Activated naive CD4-positive, alpha-beta T cell treated with Interleukin-2 at 50 U/mL for 16 hours (primary cell): ENCODE data around the gene SVOP.
A peak's percentile ranks its signal among the peaks of the same experiment; 100 is the strongest.
"Not testable (repeated sequence)": the region's sequence is repeated elsewhere in the genome, so short reads cannot be mapped to it uniquely, and the experiment has no call there.

ENCODE experiments used
- DNase-seq: peaks from one replicate; pipeline ENCODE4 v3.0.0-alpha.2; 2020

SVOP gene

DNA sequence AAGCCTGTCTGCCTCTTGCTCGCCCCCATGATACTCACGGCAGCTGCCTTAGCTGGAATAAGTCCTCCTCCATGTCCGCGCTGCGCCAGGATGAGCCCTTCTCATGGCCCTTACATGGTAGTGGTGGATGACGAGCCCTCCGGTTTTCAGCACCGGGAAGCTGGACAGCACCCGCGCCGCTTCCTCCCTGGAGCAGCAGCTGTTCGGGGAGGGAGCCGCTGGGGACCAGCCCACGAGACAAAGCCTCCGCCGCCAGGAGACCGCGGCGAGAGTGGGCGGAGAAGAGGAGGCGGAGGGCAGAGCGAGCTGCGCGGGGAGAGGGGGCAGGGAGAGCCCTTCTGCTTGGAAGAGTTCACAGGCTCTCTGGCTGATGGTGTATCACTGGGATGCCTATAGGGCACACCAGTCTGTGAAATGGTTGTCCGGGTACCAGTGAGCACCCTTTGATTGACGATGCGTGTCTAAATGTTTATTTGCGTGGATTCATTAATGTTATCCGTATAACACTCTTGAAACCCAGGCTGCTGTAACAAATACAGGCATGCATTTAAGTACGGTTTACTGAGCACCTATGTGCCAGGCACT lies at the start of gene SVOP:
Gene SVOP (minus strand): TSS at position 273 of the 585 bp plus-strand sequence. CDS start 200 bp downstream, at position 73.
- DNase-seq = peak; percentile 13

GRCh38 chr12:109069307-109070271 lies 48.7 kb upstream of the SVOP start:
- no peak for DNase-seq

DNA sequence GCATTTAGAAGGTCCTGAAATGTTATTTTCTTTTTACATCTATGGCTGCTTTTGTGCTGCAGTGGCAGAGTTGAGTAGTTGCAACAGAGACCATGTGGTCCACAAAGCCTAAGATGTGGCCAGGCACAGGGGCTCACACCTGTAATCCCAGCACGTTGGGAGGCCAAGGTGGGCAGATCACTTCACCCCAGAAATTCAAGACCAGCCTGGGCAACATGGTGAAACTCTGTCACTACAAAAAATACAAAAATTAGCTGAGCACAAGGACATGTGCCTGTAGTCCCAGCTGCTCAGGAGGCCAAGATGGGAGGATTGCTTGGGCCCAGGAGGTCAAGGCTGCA lies 45.0 kb upstream of the SVOP start:
- DNase-seq = no peak

- no peak for DNase-seq
Observed at GRCh38 chr12:109065154-109065852, 44.4 kb upstream of the SVOP start.

GRCh38 chr12:109064143-109064542 lies 43.3 kb upstream of the SVOP start:
- no peak for DNase-seq

- DNase-seq = no peak
Observed at GRCh38 chr12:109058773-109059172, 37.9 kb upstream of the SVOP start.

- no peak for DNase-seq
Observed at GRCh38 chr12:109057376-109057775, 36.5 kb upstream of the SVOP start.

DNA sequence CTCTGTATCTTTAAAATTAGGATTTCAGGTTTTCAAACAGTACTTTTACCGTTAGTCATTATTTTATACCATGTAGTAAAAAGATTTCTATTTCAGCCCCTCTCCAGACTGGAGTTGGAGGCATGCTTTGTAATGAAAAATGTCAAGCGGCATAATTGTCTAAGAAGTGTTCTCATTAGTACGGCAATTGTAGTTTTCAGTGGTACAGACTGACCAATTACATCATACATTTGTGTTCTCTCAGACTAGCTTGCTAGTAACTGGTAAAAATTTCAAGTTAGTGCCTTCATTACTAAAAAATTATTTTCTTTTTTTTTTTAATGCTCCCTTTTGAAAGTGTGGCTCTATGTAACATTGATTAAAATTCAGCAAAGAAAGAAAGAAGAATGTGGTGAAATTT lies 36.0 kb upstream of the SVOP start:
- DNase-seq = no peak

DNA sequence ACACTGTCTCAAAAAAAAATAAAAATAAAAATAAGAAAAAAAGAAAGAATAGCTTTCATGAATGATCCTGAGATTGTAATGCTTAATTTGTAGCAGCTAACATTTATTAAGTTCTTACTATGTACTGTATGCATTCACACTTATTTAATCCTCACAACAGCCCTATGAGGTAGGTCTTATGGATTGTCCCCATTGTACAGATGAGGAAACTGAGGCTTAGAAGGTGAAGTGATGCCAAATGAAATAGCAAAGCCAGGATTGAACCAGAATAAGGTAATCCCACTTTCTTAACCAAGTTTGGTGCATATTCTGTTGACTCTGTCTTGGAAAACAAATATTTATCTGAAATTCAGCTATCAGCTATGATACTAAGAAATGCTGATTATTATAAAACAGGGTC lies 33.7 kb upstream of the SVOP start:
- DNase-seq = no peak

DNA sequence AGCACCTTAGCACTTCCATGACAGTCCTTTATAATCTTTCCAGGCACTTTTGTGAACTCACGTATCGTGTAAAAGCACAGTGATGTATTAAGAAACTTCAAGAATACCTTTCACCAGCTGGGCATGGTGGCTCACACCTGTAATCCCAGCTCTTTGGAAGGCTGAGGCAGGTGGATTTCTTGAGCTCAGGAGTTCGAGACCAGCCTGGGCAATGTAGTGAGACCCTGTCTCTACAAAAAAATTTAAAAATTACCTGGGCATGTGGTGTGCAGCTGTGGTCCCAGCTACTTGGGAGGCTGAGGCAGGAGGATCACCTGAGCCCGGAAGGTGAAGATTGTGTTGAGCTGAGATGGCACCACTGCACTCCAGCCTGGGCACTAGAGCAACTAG lies 33.3 kb upstream of the SVOP start:
- not testable (repeated sequence) for DNase-seq

DNA sequence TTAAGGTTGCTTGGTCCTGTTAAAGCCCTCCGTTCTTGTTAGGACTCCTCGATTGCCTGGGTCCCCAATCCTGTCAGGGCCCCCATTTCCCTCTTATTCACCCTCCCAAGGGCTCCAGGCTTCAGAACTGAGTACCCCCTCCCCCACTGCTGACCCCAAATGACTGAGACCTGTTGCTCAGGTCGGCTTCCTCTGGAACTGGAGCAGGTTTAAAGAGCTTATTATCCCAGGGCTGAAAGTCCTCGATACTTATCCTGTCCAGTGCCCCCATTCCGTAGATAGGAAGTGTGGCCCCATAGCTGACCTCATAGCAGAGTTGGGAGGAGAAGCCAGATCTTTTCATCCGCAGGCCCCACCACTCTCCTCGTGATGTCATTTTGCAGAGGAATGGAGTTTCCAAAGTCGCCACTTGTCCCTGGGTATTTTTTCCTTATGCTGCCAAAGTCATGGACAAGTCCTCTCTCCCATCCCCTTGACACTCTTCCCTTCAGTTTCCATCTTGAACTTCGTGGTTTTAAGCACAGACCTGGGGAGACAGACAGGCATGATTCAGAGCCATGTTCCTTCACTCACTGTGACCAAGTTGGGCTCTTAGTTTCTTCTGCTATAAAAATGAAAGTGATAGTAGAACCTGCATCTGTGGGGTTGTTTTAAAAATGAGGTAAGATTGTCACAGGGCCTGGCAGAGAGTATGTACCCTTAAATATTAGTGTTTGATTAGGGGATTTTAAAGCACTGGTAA lies 32.7 kb upstream of the SVOP start:
- DNase-seq = peak; percentile 30

DNA sequence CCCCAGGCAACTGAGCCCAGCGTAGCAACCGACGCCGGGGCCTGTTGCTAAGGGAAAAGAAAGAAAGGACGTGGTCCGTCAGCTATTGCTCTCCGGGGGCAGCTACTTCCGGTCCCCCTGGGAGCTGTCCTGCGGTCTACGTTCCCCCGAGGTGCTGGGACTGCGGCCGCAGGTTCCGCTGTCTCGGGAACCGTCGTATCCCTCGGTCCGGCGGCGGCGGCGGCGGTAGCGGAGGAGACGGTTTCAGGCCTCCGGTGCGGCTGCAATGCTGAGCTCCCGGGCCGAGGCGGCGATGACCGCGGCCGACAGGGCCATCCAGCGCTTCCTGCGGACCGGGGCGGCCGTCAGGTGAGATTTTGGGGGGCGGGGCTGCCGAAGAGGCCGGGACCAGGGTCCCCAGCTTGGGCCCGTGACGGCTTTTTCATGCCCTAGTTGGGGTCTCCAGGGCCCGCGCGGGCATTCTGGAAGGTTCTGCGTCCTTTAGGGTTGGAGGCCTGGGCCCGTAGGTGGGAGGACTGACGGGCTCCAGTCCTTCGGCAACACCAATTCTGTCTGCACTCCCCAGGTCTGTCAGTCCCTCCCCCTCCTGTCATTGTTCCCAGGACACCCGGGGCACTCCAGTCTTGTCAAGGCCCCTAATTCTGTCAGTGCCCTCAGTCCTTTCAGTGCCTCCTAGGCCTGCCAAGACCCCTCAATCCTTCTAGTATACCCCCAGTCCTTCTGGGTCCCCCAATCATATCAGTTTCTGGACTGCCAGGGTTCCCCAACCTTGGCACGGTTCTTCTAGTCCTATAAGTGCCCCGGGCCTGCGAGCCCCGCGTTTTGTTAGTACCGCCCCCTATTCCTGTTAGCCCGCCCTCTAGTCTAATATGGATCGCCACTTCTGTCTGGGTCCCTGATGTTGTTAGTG lies 31.8 kb upstream of the SVOP start, which contains the start of gene USP30:
Gene USP30 (plus strand): TSS at position 163 of the 910 bp plus-strand sequence. CDS start 103 bp downstream, at position 266.
- DNase-seq = peak; percentile 85

DNA sequence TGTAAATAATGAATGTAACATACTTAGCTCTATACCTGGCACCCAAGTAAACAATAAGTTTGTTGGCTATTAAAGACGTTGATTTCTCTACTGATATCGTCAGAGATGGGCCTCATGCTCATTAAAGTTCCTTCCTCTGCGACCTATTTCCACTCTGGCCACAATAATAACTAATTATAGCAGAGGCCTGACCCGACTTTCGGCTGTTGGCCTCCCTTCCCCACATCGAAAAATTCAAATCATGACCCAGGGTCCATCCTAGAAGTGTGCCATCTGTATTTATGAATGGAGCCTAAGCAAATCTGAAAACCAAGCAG lies 31.2 kb upstream of the SVOP start:
- no peak for DNase-seq

DNA sequence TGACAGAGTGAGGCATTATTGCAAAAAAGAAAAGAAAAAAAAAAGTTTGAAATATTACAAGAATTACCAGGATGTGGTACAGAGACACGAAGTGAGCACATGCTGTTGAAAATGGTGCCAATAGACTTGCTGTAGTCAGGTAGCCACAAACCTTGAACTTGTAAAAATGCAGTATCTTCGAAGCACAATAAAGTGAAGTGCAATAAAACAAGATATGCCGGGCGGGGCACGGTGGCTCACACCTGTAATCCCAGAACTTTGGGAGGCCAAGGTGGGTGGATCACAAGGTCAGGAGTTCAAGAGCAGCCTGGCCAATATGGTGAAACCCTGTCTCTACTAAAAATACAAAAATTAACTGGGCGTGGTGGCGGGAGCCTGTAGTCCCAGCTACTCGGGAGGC lies 28.9 kb upstream of the SVOP start:
- DNase-seq = not testable (repeated sequence)

DNA sequence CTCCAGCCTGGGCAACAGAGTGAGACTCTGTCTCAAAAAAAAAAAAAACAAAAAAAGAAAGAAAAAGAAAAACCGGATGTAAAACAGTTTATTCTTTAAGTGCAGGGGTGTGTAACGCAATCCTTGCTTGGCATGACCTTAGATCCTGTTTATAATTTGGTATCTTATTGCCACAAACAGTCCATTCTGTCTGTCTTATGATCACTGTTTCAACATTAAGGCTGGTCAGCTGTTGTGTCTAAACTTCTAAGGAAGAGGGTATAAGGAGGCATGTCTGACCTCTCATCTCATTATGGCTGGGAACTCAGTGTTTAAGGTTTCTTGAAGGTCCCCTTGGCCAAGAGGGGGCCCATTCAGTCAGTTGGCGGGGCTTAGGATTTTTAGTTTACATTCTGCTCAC lies 27.8 kb upstream of the SVOP start:
- not testable (repeated sequence) for DNase-seq

GRCh38 chr12:109047081-109047805 lies 26.4 kb upstream of the SVOP start:
- DNase-seq = no peak

GRCh38 chr12:109044241-109044640 lies 23.4 kb upstream of the SVOP start:
- no peak for DNase-seq

DNA sequence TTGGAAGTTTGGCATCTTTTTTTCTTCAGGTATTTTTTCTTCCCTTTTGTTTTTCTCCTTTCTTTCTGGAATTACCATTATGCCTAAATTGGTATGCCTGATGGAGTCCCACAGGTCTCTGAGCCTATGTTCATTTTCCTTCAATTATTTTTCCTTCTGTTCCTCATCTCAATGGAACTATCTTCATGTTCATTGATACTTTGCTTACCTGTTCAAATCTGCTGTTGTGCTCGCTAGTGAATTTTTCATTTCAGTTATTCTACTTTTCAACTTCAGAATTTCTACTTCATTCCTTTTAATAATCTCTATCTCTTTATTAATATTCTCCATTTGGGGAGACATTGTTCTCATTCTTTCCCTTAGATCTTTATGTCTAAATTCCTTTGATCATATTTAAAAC lies 16.1 kb upstream of the SVOP start:
- no peak for DNase-seq

GRCh38 chr12:109033239-109034196 lies 12.7 kb upstream of the SVOP start:
- no peak for DNase-seq

DNA sequence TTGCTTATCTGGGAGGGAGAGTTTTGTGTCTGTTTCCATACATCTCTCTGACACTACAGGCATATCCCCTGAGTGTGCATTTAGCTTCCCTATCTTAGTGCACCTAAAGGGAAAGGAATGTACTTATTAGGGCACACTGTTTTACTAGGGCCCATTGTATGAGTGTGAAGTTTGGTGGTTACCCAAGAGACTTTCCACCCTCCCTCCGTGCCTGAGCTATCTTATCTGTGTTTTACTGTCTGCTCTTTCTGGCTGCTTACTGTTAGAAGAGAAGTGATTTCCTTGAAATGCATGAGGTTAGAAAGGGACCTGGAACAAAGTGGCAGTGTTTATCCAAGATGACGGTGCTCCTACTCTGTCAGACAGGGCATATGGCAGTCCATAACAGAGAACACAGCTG lies 8.5 kb upstream of the SVOP start:
- DNase-seq = no peak
